Liver (tissue), 9 donors: ENCODE data around the gene PLPP4. TPM values are rescaled to one million over a fixed set of nuclear protein-coding genes. Genes with fewer than 3 reads are reported as not detected.

Experiments used
- DNase-seq: peaks from one replicate; pipeline ENCODE4 v3.0.0-alpha.2; 2017; ENCODE audit warnings: low spot score
- H3K27ac ChIP-seq, 2 donors: one replicate each; pipeline ENCODE4 v1.7.0; 2013; ENCODE audit warnings: inconsistent platforms in 2 of 2, low read length in 2 of 2, control low read depth in 1 of 2, low read depth in 1 of 2, mild to moderate bottlenecking in 1 of 2
- H3K27me3 ChIP-seq, 4 donors: one replicate each; pipeline versions ENCODE4 v1.6.1 to v1.7.0; 2013; ENCODE audit warnings: low read length in 3 of 4, inconsistent platforms in 1 of 4, mild to moderate bottlenecking in 1 of 4, moderate library complexity in 1 of 4; ENCODE audit not compliant: control insufficient read depth in 4 of 4, insufficient read depth in 4 of 4
- H3K36me3 ChIP-seq, 4 donors: one replicate each; pipeline versions ENCODE4 v1.6.1 to v1.7.0; 2013; ENCODE audit warnings: low read length in 3 of 4, mild to moderate bottlenecking in 3 of 4, low read depth in 1 of 4, moderate library complexity in 1 of 4; ENCODE audit not compliant: control insufficient read depth in 4 of 4, insufficient read depth in 3 of 4
- H3K4me1 ChIP-seq, 4 donors: one replicate each; pipeline versions ENCODE4 v1.6.1 to v1.7.0; 2013; ENCODE audit warnings: low read length in 3 of 4, mild to moderate bottlenecking in 3 of 4, moderate library complexity in 1 of 4; ENCODE audit not compliant: control insufficient read depth in 4 of 4, insufficient read depth in 4 of 4
- H3K4me3 ChIP-seq, 3 donors: one replicate each; pipeline versions ENCODE4 v1.6.1 to v1.7.0; 2013; ENCODE audit warnings: low read length in 3 of 3, control low read depth in 1 of 3, low read depth in 1 of 3, mild to moderate bottlenecking in 1 of 3
- H3K9ac ChIP-seq, 2 donors: one replicate each; pipeline ENCODE4 v1.7.0; 2013; ENCODE audit warnings: low read length in 2 of 2, mild to moderate bottlenecking in 2 of 2, moderate library complexity in 2 of 2, control low read depth in 1 of 2, low read depth in 1 of 2
- H3K9me3 ChIP-seq, 4 donors: one replicate each; pipeline versions ENCODE4 v1.6.1 to v1.7.0; 2013; ENCODE audit warnings: low read length in 3 of 4; ENCODE audit not compliant: control insufficient read depth in 4 of 4
- CTCF ChIP-seq: fragments of 150-350 bp; IDR thresholded peaks from 2 replicates; pipeline ENCODE4 v1.5.1; 2017; ENCODE audit warnings: improper control_type of control experiment, low read depth, low read length; ENCODE audit not compliant: missing input control
- EGR1 ChIP-seq, 2 donors: IDR thresholded peaks; 2 replicates each; pipeline ENCODE4 v1.6.1; 2016 to 2018; ENCODE audit warnings: antibody characterized with exemption in 2 of 2, low read depth in 2 of 2
- FOXA1 ChIP-seq: IDR thresholded peaks from 2 replicates; pipeline ENCODE4 v1.6.1; 2016; ENCODE audit warnings: antibody characterized with exemption
- FOXA2 ChIP-seq: IDR thresholded peaks from 2 replicates; pipeline ENCODE4 v1.6.1; 2016; ENCODE audit warnings: antibody characterized with exemption
- GABPA ChIP-seq, 2 donors: IDR thresholded peaks in 1 of 2; conservative IDR thresholded peaks in 1 of 2; 2 replicates each; pipeline ENCODE4 v1.6.1; 2016; ENCODE audit warnings: antibody characterized with exemption in 2 of 2, mild to moderate bottlenecking in 1 of 2, moderate library complexity in 1 of 2
- HNF4G ChIP-seq: IDR thresholded peaks from 2 replicates; pipeline ENCODE4 v1.6.1; 2016; ENCODE audit warnings: antibody characterized with exemption
- JUND ChIP-seq, 2 donors: IDR thresholded peaks; 2 replicates each; pipeline ENCODE4 v1.6.1; 2016; ENCODE audit warnings: antibody characterized with exemption in 2 of 2
- MAX ChIP-seq: IDR thresholded peaks from 2 replicates; pipeline ENCODE4 v1.6.1; 2016; ENCODE audit warnings: antibody characterized with exemption
- NR2F2 ChIP-seq: IDR thresholded peaks from 2 replicates; pipeline ENCODE4 v1.6.1; 2016; ENCODE audit warnings: antibody characterized with exemption
- RAD21 ChIP-seq, 2 donors: IDR thresholded peaks; 2 replicates each; pipeline ENCODE4 v1.6.1; 2016; ENCODE audit warnings: antibody characterized with exemption in 2 of 2, mild to moderate bottlenecking in 2 of 2
- REST ChIP-seq: IDR thresholded peaks from 2 replicates; pipeline ENCODE4 v1.6.1; 2016; ENCODE audit warnings: antibody characterized with exemption, mild to moderate bottlenecking
- SP1 ChIP-seq: IDR thresholded peaks from 2 replicates; pipeline ENCODE4 v1.6.1; 2018; ENCODE audit warnings: antibody characterized with exemption, mild to moderate bottlenecking
- TAF1 ChIP-seq: conservative IDR thresholded peaks from 2 replicates; pipeline ENCODE4 v1.6.1; 2016; ENCODE audit warnings: antibody characterized with exemption, mild to moderate bottlenecking
- ZBTB33 ChIP-seq: IDR thresholded peaks from 2 replicates; pipeline ENCODE4 v1.6.1; 2016; ENCODE audit warnings: antibody characterized with exemption
- WGBS: extraction: QIAGEN DNeasy Blood & Tissue Kit; methylation state at CpG from one replicate; pipeline ENCODE4 v1.1.7; 2013; 5-methylcytosine and 5-hydroxymethylcytosine counted together
- polyA plus RNA-seq, 2 donors: library from polyadenylated mRNA; stranded (reverse) in 1 of 2; unstranded in 1 of 2; fragments of 200-250 nt in 1 of 2; fragments of >200 nt in 1 of 2; fragmentation: Nextera tagmentation in 1 of 2; extraction: Ambion mirVana in 1 of 2; gene quantifications; one replicate each; pipeline versions ENCODE4 v1.2.1 to v1.2.3, GENCODE V29; 2013 to 2015
- total RNA-seq, 2 donors: library from RNA; depleted of rRNA; stranded (reverse); fragments of >200 nt; gene quantifications; one replicate each; pipeline ENCODE4 v1.2.3, GENCODE V29; 2014
- donor health status: healthy.
- donor health status: healthy.
- donor health status: healthy.
- donor health status: healthy.
- donor health status: healthy.

PLPP4 gene
- total and polyA plus RNA-seq, 4 donors = 0.14 to 2.8 (median 0.93) TPM

GRCh38 chr10:120453886-120454285, 3.1 kb upstream of the PLPP4 start:
- no peak overlapping the region for H3K4me3 ChIP-seq
- no peak overlapping the region for H3K9ac ChIP-seq
- H3K27me3 ChIP-seq = peaks cover 0 to 6% (median 0%) of the 10 kb centered on the region in 4 donors
- no peak for DNase-seq
- no peaks in the 10 kb centered on the region for H3K36me3 ChIP-seq
- H3K4me1 ChIP-seq = peaks cover 0 to 14% (median 11%) of the 10 kb centered on the region in 4 donors
- no peak overlapping the region for H3K27ac ChIP-seq
- no peaks in the 10 kb centered on the region for H3K9me3 ChIP-seq
- no peak for TF ChIP-seq REST
- WGBS = 82% methylated on average over 3 of the region's 3 CpGs

GRCh38 chr10:120455004-120455403, 2.0 kb upstream of the PLPP4 start:
- Histone ChIP-seq H3K27me3 (peaks cover 0 to 6% (median 2%) of the 10 kb centered on the region in 4 donors), H3K4me3 (no peak overlapping the region), H3K9ac (no peak overlapping the region), H3K36me3 (no peaks in the 10 kb centered on the region), H3K27ac (no peak overlapping the region), H3K4me1 (peaks cover 0 to 14% (median 11%) of the 10 kb centered on the region in 4 donors), H3K9me3 (no peaks in the 10 kb centered on the region)
- DNase-seq = no peak
- TF ChIP-seq GABPA (IDR thresholded peaks at IDR 0.05 in 1 of 2, conservative IDR thresholded peaks at IDR 0.05 in 1 of 2) (no peak), ZBTB33 (no peak), SP1 (no peak), NR2F2 (no peak), FOXA1 (no peak), JUND (IDR thresholded peaks at IDR 0.05) (no peak), EGR1 (IDR thresholded peaks at IDR 0.05; ENCODE audit: low read depth in 2 of 2) (no peak), FOXA2 (no peak), RAD21 (IDR thresholded peaks at IDR 0.05) (no peak), MAX (no peak), HNF4G (no peak)
- 90% methylated on average over 7 of the region's 7 CpGs for WGBS

- Histone ChIP-seq H3K4me1 (peaks cover 0 to 14% (median 11%) of the 10 kb centered on the region in 4 donors), H3K27me3 (peaks cover 0 to 6% (median 2%) of the 10 kb centered on the region in 4 donors), H3K36me3 (no peaks in the 10 kb centered on the region), H3K27ac (no peak overlapping the region), H3K9me3 (no peaks in the 10 kb centered on the region), H3K9ac (no peak overlapping the region), H3K4me3 (no peak overlapping the region)
- 65% methylated on average over 3 of the region's 3 CpGs for WGBS
- no peak for TF ChIP-seq TAF1
- no peak for TF ChIP-seq HNF4G
- TF ChIP-seq GABPA (IDR thresholded peaks at IDR 0.05 in 1 of 2, conservative IDR thresholded peaks at IDR 0.05 in 1 of 2) = no peak
- TF ChIP-seq CTCF = no peak
- no peak for TF ChIP-seq FOXA2
- no peak for TF ChIP-seq REST
- TF ChIP-seq JUND (IDR thresholded peaks at IDR 0.05) = no peak
- no peak for TF ChIP-seq EGR1 (IDR thresholded peaks at IDR 0.05; ENCODE audit: low read depth in 2 of 2)
- TF ChIP-seq NR2F2 = no peak
- TF ChIP-seq SP1 = no peak
- DNase-seq = no peak
Measured at GRCh38 chr10:120455606-120456005, 1.4 kb upstream of the PLPP4 start.
